ENCODE measurements around the gene OIT3. TPM values are rescaled to one million over a fixed set of nuclear protein-coding genes. Genes with fewer than 3 reads are reported as not detected.

OIT3 gene
- total and polyA plus RNA-seq, 2 donors (not counting 3 experiments of a cell fraction or from before 2014, with no cell fraction given), result 0.15 TPM; not detected in 1

DNA sequence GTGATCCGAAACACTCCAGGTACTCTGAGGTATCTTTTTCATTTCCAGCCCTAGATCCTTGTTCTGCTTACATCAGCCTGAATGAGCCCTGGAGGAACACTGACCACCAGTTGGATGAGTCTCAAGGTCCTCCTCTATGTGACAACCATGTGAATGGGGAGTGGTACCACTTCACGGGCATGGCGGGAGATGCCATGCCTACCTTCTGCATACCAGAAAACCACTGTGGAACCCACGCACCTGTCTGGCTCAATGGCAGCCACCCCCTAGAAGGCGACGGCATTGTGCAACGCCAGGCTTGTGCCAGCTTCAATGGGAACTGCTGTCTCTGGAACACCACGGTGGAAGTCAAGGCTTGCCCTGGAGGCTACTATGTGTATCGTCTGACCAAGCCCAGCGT lies 5.1 kb downstream of the OIT3 start:
- ChIA-PET CTCF (no interaction called here), POLR2A (no interaction called here)
- Histone ChIP-seq H3K79me2 (ENCODE audit: control insufficient read depth, insufficient read depth, low read length) (no peaks in the 10 kb centered on the region), H3K4me1 (ENCODE audit: control insufficient read depth, extremely low read depth, insufficient read depth, low read length) (no peaks in the 10 kb centered on the region), H3K27ac (ENCODE audit: insufficient read depth, low read depth, low read length) (no peak overlapping the region), H3K4me3 (replicated peaks in 1 of 3; ENCODE audit: insufficient read depth in 1 of 3, low read depth in 1 of 3, low read length in 3 of 3) (no peak overlapping the region), H3K9me1 (replicated peaks; ENCODE audit: control insufficient read depth, extremely low read depth, insufficient read depth, low read length) (no peaks in the 10 kb centered on the region), H2AFZ (ENCODE audit: low read depth, low read length) (no peak overlapping the region), H3K4me2 (ENCODE audit: insufficient read depth, low read length) (no peak overlapping the region), H3K9me3 (replicated peaks; ENCODE audit: control insufficient read depth, insufficient read depth, low read length) (no peaks in the 10 kb centered on the region), H4K20me1 (replicated peaks; ENCODE audit: control insufficient read depth, extremely low read depth, insufficient read depth, low read length) (no peaks in the 10 kb centered on the region), H3K27me3 (ENCODE audit: control insufficient read depth in 2 of 2, insufficient read depth in 2 of 2, low read length in 2 of 2) (no peaks in the 10 kb centered on the region), H3K36me3 (ENCODE audit: control insufficient read depth in 2 of 2, extremely low read depth in 1 of 2, insufficient read depth in 2 of 2, low read length in 2 of 2) (no peaks in the 10 kb centered on the region), H3K9ac (replicated peaks; ENCODE audit: extremely low read depth, insufficient read depth, low read length) (no peak overlapping the region)
- BruUV-seq (replicated peaks), result no TSS peak
- FAIRE-seq (no peak), DNase-seq (ENCODE audit: low read depth, low spot score) (no peak)
- no peak for TF ChIP-seq EZH2 (IDR thresholded peaks at IDR 0.05; ENCODE audit: borderline replicate concordance, low read depth, low read length, severe bottlenecking)
- no peak for TF ChIP-seq JUN (IDR thresholded peaks at IDR 0.05; ENCODE audit: borderline replicate concordance, insufficient read depth, insufficient read length, low read depth)
- no peak for TF ChIP-seq GATA2 (IDR thresholded peaks at IDR 0.05; ENCODE audit: insufficient read depth, insufficient read length, low read depth, low read length)
- TF ChIP-seq POLR2A (IDR thresholded peaks at IDR 0.05; ENCODE audit: low read depth, low read length), result no peak
- TF ChIP-seq, protein P1, sequence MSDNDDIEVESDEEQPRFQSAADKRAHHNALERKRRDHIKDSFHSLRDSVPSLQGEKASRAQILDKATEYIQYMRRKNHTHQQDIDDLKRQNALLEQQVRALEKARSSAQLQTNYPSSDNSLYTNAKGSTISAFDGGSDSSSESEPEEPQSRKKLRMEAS (IDR thresholded peaks at IDR 0.05; ENCODE audit: insufficient read depth, insufficient read length), result no peak
- no peak for TF ChIP-seq FOS (IDR thresholded peaks at IDR 0.05; ENCODE audit: borderline replicate concordance, insufficient read depth, low read length)
- no peak for TF ChIP-seq MYC (IDR thresholded peaks at IDR 0.05; ENCODE audit: low read depth, low read length)
- TF ChIP-seq, protein P2, sequence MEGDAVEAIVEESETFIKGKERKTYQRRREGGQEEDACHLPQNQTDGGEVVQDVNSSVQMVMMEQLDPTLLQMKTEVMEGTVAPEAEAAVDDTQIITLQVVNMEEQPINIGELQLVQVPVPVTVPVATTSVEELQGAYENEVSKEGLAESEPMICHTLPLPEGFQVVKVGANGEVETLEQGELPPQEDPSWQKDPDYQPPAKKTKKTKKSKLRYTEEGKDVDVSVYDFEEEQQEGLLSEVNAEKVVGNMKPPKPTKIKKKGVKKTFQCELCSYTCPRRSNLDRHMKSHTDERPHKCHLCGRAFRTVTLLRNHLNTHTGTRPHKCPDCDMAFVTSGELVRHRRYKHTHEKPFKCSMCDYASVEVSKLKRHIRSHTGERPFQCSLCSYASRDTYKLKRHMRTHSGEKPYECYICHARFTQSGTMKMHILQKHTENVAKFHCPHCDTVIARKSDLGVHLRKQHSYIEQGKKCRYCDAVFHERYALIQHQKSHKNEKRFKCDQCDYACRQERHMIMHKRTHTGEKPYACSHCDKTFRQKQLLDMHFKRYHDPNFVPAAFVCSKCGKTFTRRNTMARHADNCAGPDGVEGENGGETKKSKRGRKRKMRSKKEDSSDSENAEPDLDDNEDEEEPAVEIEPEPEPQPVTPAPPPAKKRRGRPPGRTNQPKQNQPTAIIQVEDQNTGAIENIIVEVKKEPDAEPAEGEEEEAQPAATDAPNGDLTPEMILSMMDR (IDR thresholded peaks at IDR 0.05; ENCODE audit: extremely low read depth in 1 of 2, insufficient read depth in 1 of 2, low read depth in 1 of 2, low read length in 2 of 2), result no peak
- no peak for TF ChIP-seq POLR2AphosphoS5 (IDR thresholded peaks at IDR 0.05; ENCODE audit: insufficient read depth, low read depth, low read length)
- intact Hi-C loops (cut with micrococcal nuclease) (no loop called here), dilution Hi-C loops (cut with MboI; ENCODE audit: extremely low pct_ligation_motif_present, low sequenced_read_pairs) (no loop called here)

All from endothelial cell of umbilical vein (primary cell).